ENCODE results near the gene ABT1.
A peak's percentile ranks its signal among the peaks of the same experiment; 100 is the strongest.
"Not testable (repeated sequence)": the region's sequence is repeated elsewhere in the genome, so short reads cannot be mapped to it uniquely, and the experiment has no call there.

Gene ABT1

GRCh38 chr6:26596579-26597388, at the start of gene ABT1:
Gene ABT1 (plus strand): TSS chr6:26596953. CDS start chr6:26596983, 30 bp downstream.
- DNase-seq, result peak; percentile 96

GRCh38 chr6:26547363-26547762, 49.4 kb upstream of the ABT1 start:
- not testable (repeated sequence) for DNase-seq

- DNase-seq, result peak; percentile 58
These were observed 46.3 kb upstream of the ABT1 start for GRCh38 chr6:26550250-26550993.

- DNase-seq, result no peak
These were observed 44.5 kb upstream of the ABT1 start for GRCh38 chr6:26552205-26552604.

GRCh38 chr6:26552640-26553188, 44.0 kb upstream of the ABT1 start:
- no peak for DNase-seq

- DNase-seq, result peak; percentile 30
These were observed 43.5 kb upstream of the ABT1 start for GRCh38 chr6:26553264-26553634.

GRCh38 chr6:26553635-26554446, 42.9 kb upstream of the ABT1 start:
- DNase-seq, result peak; percentile 76

- no peak for DNase-seq
These were observed 42.4 kb upstream of the ABT1 start for GRCh38 chr6:26554447-26554696.

- DNase-seq, result peak; percentile 16
These were observed 41.9 kb upstream of the ABT1 start for GRCh38 chr6:26554697-26555504.

- DNase-seq, result no peak
These were observed 41.1 kb upstream of the ABT1 start for GRCh38 chr6:26555505-26556262.

- peak; percentile 67 for DNase-seq
These were observed 40.3 kb upstream of the ABT1 start for GRCh38 chr6:26556263-26557070.

GRCh38 chr6:26561533-26562466, 35.0 kb upstream of the ABT1 start:
- no peak for DNase-seq

GRCh38 chr6:26563488-26563887, 33.3 kb upstream of the ABT1 start:
- DNase-seq, result no peak

GRCh38 chr6:26568601-26569432, 27.9 kb upstream of the ABT1 start:
- peak; percentile 92 for DNase-seq

GRCh38 chr6:26569433-26569764, 27.4 kb upstream of the ABT1 start:
- no peak for DNase-seq

GRCh38 chr6:26570027-26570809, 26.5 kb upstream of the ABT1 start:
- DNase-seq, result no peak

GRCh38 chr6:26571592-26572296, 25.0 kb upstream of the ABT1 start:
- peak; percentile 76 for DNase-seq

All from DMS153 (cell line).